ENCODE measurements around the gene CBX2. TPM values are rescaled to one million over a fixed set of nuclear protein-coding genes. Genes with fewer than 3 reads are reported as not detected.

The CBX2 gene
- total RNA-seq, 1 experiment from 2014 or later = 79.4 TPM

- Histone ChIP-seq H3K27ac (ENCODE audit: insufficient read length, low read depth, low read length) (no peak overlapping the region), H2BK5ac (ENCODE audit: insufficient read length, low read length) (no peak overlapping the region), H2BK12ac (ENCODE audit: insufficient read length, low read depth, low read length) (no peak overlapping the region), H2BK20ac (ENCODE audit: low read depth, low read length, poor library complexity, severe bottlenecking) (no peak overlapping the region), H4K5ac (ENCODE audit: insufficient read length, low read depth, low read length) (no peak overlapping the region), H3K18ac (ENCODE audit: insufficient read length, low read depth, low read length) (no peak overlapping the region), H4K20me1 (ENCODE audit: control insufficient read depth, insufficient read depth, insufficient read length) (no peaks in the 10 kb centered on the region), H2BK15ac (ENCODE audit: low read depth, low read length) (no peak overlapping the region), H3K79me2 (ENCODE audit: insufficient read depth, low read length) (no peaks in the 10 kb centered on the region), H2AK5ac (ENCODE audit: insufficient read length, low read length) (no peak overlapping the region), H3T11ph (ENCODE audit: low read length) (no peak overlapping the region), H3K9me3 (ENCODE audit: control insufficient read depth, low read depth, low read length) (no peaks in the 10 kb centered on the region), H3K9ac (ENCODE audit: extremely low read depth, insufficient read length, low read length) (no peak overlapping the region), H3K4me2 (ENCODE audit: insufficient read depth, insufficient read length, low read length) (no peak overlapping the region), H3K56ac (ENCODE audit: insufficient read length, low read depth, low read length) (no peak overlapping the region), H2AFZ (ENCODE audit: low read length) (no peak overlapping the region), H3K23ac (ENCODE audit: insufficient read length, low read depth, low read length) (no peak overlapping the region), H3K14ac (ENCODE audit: insufficient read depth, low read length) (no peak overlapping the region), H3K27me3 (ENCODE audit: insufficient read depth, low read length) (peaks cover 36% of the 10 kb centered on the region), H3K4me1 (ENCODE audit: insufficient read depth, low read length) (peaks cover 2% of the 10 kb centered on the region; the same call in 1 of the 2 replicates), H3K23me2 (ENCODE audit: insufficient read length, low read depth, low read length, poor library complexity, severe bottlenecking) (no peaks in the 10 kb centered on the region), H3K79me1 (ENCODE audit: insufficient read depth, low read depth, low read length, poor library complexity, severe bottlenecking) (no peaks in the 10 kb centered on the region), H2BK120ac (ENCODE audit: low read depth, low read length, poor library complexity, severe bottlenecking) (no peak overlapping the region), H3K4ac (ENCODE audit: low read depth, low read length) (no peak overlapping the region), H4K91ac (ENCODE audit: insufficient read length, low read depth, low read length) (no peak overlapping the region), H4K8ac (replicated peaks; ENCODE audit: insufficient read length, low read depth, low read length) (no peak overlapping the region)
- TF ChIP-seq CTCF (conservative IDR thresholded peaks at IDR 0.05) = no peak
- Mint-ChIP-seq H3K4me1 (peaks cover 14 to 16% of the 10 kb centered on the region in 2 experiments), H3K36me3 (ENCODE audit: insufficient read depth in 1 of 3, low read depth in 3 of 3) (peaks cover 0 to 5% (median 3%) of the 10 kb centered on the region in 3 experiments; a peak in 4 of 7 replicates), H3K4me3 (no peak overlapping the region), H3K9me3 (peaks cover 7 to 13% of the 10 kb centered on the region in 2 experiments; a peak in 4 of 5 replicates), H3K27ac (peak overlapping the region in 1 of 3 experiments; percentile 40; a peak in 1 of 7 replicates), H3K27me3 (ENCODE audit: low read depth) (peaks cover 100% of the 10 kb centered on the region)
- no peak for DNase-seq
- whole genome bisulfite sequencing (ENCODE audit: extremely low coverage, insufficient read length, low lambda C conversion rate) = no CpG with 5 or more reads among the region's 26 CpGs
Measured at GRCh38 chr17:79826841-79827578, 49.1 kb downstream of the CBX2 start.
